HepG2 (cell line): ENCODE measurements around the gene GPR37L1. TPM values are rescaled to one million over a fixed set of nuclear protein-coding genes. Genes with fewer than 3 reads are reported as not detected.

ENCODE experiments used
- CBX2 ChIP-seq, 2 experiments: fragments of 200-600 bp in 1 of 2; sonication (generic); formaldehyde crosslinking in 1 of 2; IDR thresholded peaks; 2 replicates each; pipeline versions ENCODE4 v1.7.0 to v1.8.1; 2018 to 2022; ENCODE audit warnings: low read depth in 2 of 2, low read length in 1 of 2, mild to moderate bottlenecking in 1 of 2, missing genetic modification reagents in 1 of 2
- DDIT3 ChIP-seq: sonication (generic); formaldehyde crosslinking; IDR thresholded peaks from 2 replicates; pipeline ENCODE4 v1.4.0; 2020; ENCODE audit warnings: mild to moderate bottlenecking, missing genetic modification reagents
- DR1 ChIP-seq: sonication (generic); formaldehyde crosslinking; IDR thresholded peaks from 2 replicates; pipeline ENCODE4 v1.8.0; 2021; ENCODE audit warnings: mild to moderate bottlenecking, missing genetic modification reagents, inconsistent platforms
- EEA1 ChIP-seq: sonication (generic); formaldehyde crosslinking; IDR thresholded peaks from 2 replicates; pipeline ENCODE4 v1.5.1; 2020; ENCODE audit warnings: mild to moderate bottlenecking, missing genetic modification reagents, borderline replicate concordance
- ELK4 ChIP-seq: sonication (generic); formaldehyde crosslinking; IDR thresholded peaks from 2 replicates; pipeline ENCODE4 v1.9.0; 2021; ENCODE audit warnings: missing genetic modification reagents, borderline replicate concordance
- FOXJ3 ChIP-seq: sonication (generic); formaldehyde crosslinking; IDR thresholded peaks from 2 replicates; pipeline ENCODE4 v1.4.0; 2020; ENCODE audit warnings: missing genetic modification reagents, mild to moderate bottlenecking, borderline replicate concordance
- GPBP1L1 ChIP-seq: sonication (generic); formaldehyde crosslinking; IDR thresholded peaks from 2 replicates; pipeline ENCODE4 v1.5.0; 2020; ENCODE audit warnings: mild to moderate bottlenecking, missing genetic modification reagents
- HCFC1 ChIP-seq: fragments of 150-350 bp; IDR thresholded peaks from 2 replicates; pipeline ENCODE4 v1.6.1; 2014; ENCODE audit warnings: low read depth, low read length
- HMG20B ChIP-seq: conservative IDR thresholded peaks from 2 replicates; pipeline ENCODE4 v1.6.1; 2016; ENCODE audit warnings: missing genetic modification reagents, missing compliant biosample characterization
- MAX ChIP-seq: IDR thresholded peaks from 2 replicates; pipeline ENCODE4 v1.6.1; 2012; ENCODE audit warnings: inconsistent platforms
- MIER3 ChIP-seq: IDR thresholded peaks from 2 replicates; pipeline ENCODE4 v1.6.1; 2016; ENCODE audit warnings: missing compliant biosample characterization, borderline replicate concordance
- MTF2 ChIP-seq: sonication (generic); formaldehyde crosslinking; IDR thresholded peaks from 2 replicates; pipeline ENCODE4 v1.5.0; 2020; ENCODE audit warnings: missing genetic modification reagents, borderline replicate concordance
- NBN ChIP-seq: fragments of 450-650 bp; conservative IDR thresholded peaks from 2 replicates; pipeline ENCODE4 v1.6.1; 2017
- NFE2L2 ChIP-seq: fragments of 150-350 bp; IDR thresholded peaks from 2 replicates; pipeline ENCODE4 v1.6.1; 2014; ENCODE audit warnings: low read length
- NFKB2 ChIP-seq: sonication (generic); formaldehyde crosslinking; IDR thresholded peaks from 2 replicates; pipeline ENCODE4 v1.4.0; 2020; ENCODE audit warnings: missing genetic modification reagents, borderline replicate concordance
- PRMT3 ChIP-seq: sonication (generic); formaldehyde crosslinking; IDR thresholded peaks from 2 replicates; pipeline ENCODE4 v1.8.1; 2022; ENCODE audit warnings: low read depth, mild to moderate bottlenecking, moderate library complexity, missing genetic modification reagents, borderline replicate concordance
- SP4 ChIP-seq: sonication (generic); formaldehyde crosslinking; IDR thresholded peaks from 2 replicates; pipeline ENCODE4 v1.8.1; 2023; ENCODE audit warnings: mild to moderate bottlenecking, missing genetic modification reagents
- ZBTB26 ChIP-seq: IDR thresholded peaks from 2 replicates; pipeline ENCODE4 v1.6.1; 2016; ENCODE audit warnings: missing compliant biosample characterization, missing genetic modification reagents, borderline replicate concordance
- ZBTB39 ChIP-seq: sonication (generic); formaldehyde crosslinking; IDR thresholded peaks from 2 replicates; pipeline ENCODE4 v1.5.0; 2020; ENCODE audit warnings: missing genetic modification reagents
- ZFP90 ChIP-seq: sonication (generic); formaldehyde crosslinking; IDR thresholded peaks from 2 replicates; pipeline ENCODE4 v1.8.0; 2022; ENCODE audit warnings: missing genetic modification reagents, mild to moderate bottlenecking, inconsistent platforms, borderline replicate concordance
- ZNF225 ChIP-seq: sonication (generic); formaldehyde crosslinking; IDR thresholded peaks from 2 replicates; pipeline ENCODE4 v1.4.0; 2020; ENCODE audit warnings: mild to moderate bottlenecking, missing genetic modification reagents
- ZNF724P ChIP-seq: sonication (generic); formaldehyde crosslinking; IDR thresholded peaks from 2 replicates; pipeline ENCODE4 v1.8.0; 2022; ENCODE audit warnings: missing genetic modification reagents, borderline replicate concordance
- polyA plus RNA-seq, 8 experiments: library from polyadenylated mRNA; depleted of rRNA in 3 of 8; stranded (reverse) in 7 of 8; unstranded in 1 of 8; fragments of >200 nt; fragmentation: Illumina TruSeq in 4 of 8; extraction: Trizol in 4 of 8; gene quantifications; 2 replicates each; pipeline versions ENCODE4 v1.2.1 to v1.2.3, GENCODE V29; 2011 to 2016; ENCODE audit warnings: low read depth in 4 of 8, missing spikeins in 1 of 8, mixed read lengths in 1 of 8; ENCODE audit not compliant: insufficient read depth in 1 of 8
- total RNA-seq, 5 experiments: library from RNA; depleted of rRNA; stranded (reverse); fragments of >200 nt; fragmentation: Illumina TruSeq; extraction: Trizol; gene quantifications; 2 replicates each; pipeline ENCODE4 v1.2.3, GENCODE V29; 2016; ENCODE audit warnings: low read depth in 1 of 5

The GPR37L1 gene
- total and polyA plus RNA-seq, 2 of the 13 experiments (the other 11 are each of a cell fraction or from before 2014, with no cell fraction given): 0.13 TPM; not detected in 1

GRCh38 chr1:202084791-202085681 lies 37.7 kb upstream of the GPR37L1 start (continued):
- TF ChIP-seq ZBTB39 (CRISPR knock-in tag) (peak; percentile 5; the same call in 1 of the 2 replicates), ZNF724P (no peak), ELK4 (CRISPR knock-in tag) (no peak), ZFP90 (CRISPR knock-in tag) (peak; percentile 68; the same call in 1 of the 2 replicates), ZBTB26 (CRISPR knock-in tag) (no peak), EEA1 (CRISPR knock-in tag) (0 out of 2 replicates have a peak, but pooled peaks have one; percentile 34), ZNF225 (CRISPR knock-in tag) (no peak), PRMT3 (no peak), SP4 (CRISPR knock-in tag) (no peak; the same call in none of the 2 replicates), HCFC1 (no peak), GPBP1L1 (no peak), DDIT3 (CRISPR knock-in tag) (no peak), NFKB2 (CRISPR knock-in tag) (0 out of 2 replicates have a peak, but pooled peaks have one; percentile 33), HMG20B (CRISPR knock-in tag) (peak; percentile 15; the same call in 1 of the 2 replicates), NBN (no peak), MAX (peak; percentile 77), FOXJ3 (peak; percentile 52; the same call in 1 of the 2 replicates), NFE2L2 (no peak), DR1 (CRISPR knock-in tag) (0 out of 2 replicates have a peak, but pooled peaks have one; percentile 54), MIER3 (CRISPR knock-in tag) (no peak), MTF2 (CRISPR knock-in tag) (no peak), CBX2 (IDR thresholded peaks at IDR 0.05; ENCODE audit: low read depth, low read length) (no peak), CBX2 (CRISPR knock-in tag; IDR thresholded peaks at IDR 0.05; ENCODE audit: low read depth) (no peak)
